Aorta (tissue), 5 donors: ENCODE results near the gene KPNA5. TPM values are rescaled to one million over a fixed set of nuclear protein-coding genes. Genes with fewer than 3 reads are reported as not detected.

ENCODE experiments used
- ATAC-seq: fragments of 200-7000 bp; cut with Tn5 transposase; one replicate; pipeline ENCODE4 v1.9.1; 2022; ENCODE audit warnings: moderate library complexity; ENCODE audit not compliant: low FRiP score
- DNase-seq, 2 donors: peaks; one replicate each; pipeline ENCODE4 v3.0.0-alpha.2; 2020
- H3K27ac ChIP-seq, 2 donors: one replicate each; pipeline ENCODE4 v1.5.1; 2013; ENCODE audit warnings: low read length in 2 of 2, mild to moderate bottlenecking in 2 of 2, moderate library complexity in 2 of 2, control low read depth in 1 of 2, inconsistent platforms in 1 of 2, low read depth in 1 of 2
- H3K27me3 ChIP-seq, 2 donors: one replicate each; pipeline ENCODE4 v1.6.1; 2013; ENCODE audit warnings: control low read depth in 1 of 2, low read length in 1 of 2, mild to moderate bottlenecking in 1 of 2, moderate library complexity in 1 of 2; ENCODE audit not compliant: insufficient read depth in 2 of 2, control insufficient read depth in 1 of 2
- H3K36me3 ChIP-seq, 2 donors: one replicate each; pipeline ENCODE4 v1.6.1; 2013; ENCODE audit warnings: control low read depth in 1 of 2, low read length in 1 of 2, mild to moderate bottlenecking in 1 of 2; ENCODE audit not compliant: insufficient read depth in 2 of 2, control insufficient read depth in 1 of 2
- H3K4me1 ChIP-seq, 2 donors: one replicate each; pipeline ENCODE4 v1.6.1; 2013; ENCODE audit warnings: low read length in 2 of 2, control low read depth in 1 of 2, mild to moderate bottlenecking in 1 of 2, moderate library complexity in 1 of 2; ENCODE audit not compliant: insufficient read depth in 2 of 2, control insufficient read depth in 1 of 2
- H3K4me3 ChIP-seq, 2 donors: one replicate each; pipeline ENCODE4 v1.5.1; 2013; ENCODE audit warnings: low read length in 2 of 2, control low read depth in 1 of 2, mild to moderate bottlenecking in 1 of 2
- H3K9me3 ChIP-seq: one replicate; pipeline ENCODE4 v1.6.1; 2013; ENCODE audit warnings: mild to moderate bottlenecking, low read length; ENCODE audit not compliant: control insufficient read depth
- WGBS, 2 donors: extraction: QIAGEN DNeasy Blood & Tissue Kit; methylation state at CpG; one replicate each; pipeline ENCODE4 v1.1.7; 2013; 5-methylcytosine and 5-hydroxymethylcytosine counted together
- intact Hi-C, 2 donors: fragments of 100-400 bp; cut with DNase I; formaldehyde crosslinking; loops; one replicate each; pipeline versions ENCODE4 v1.14.2 to v1.15.0; 2022
- polyA plus RNA-seq, 2 donors: library from polyadenylated mRNA; stranded (reverse); fragments of 200-250 nt; gene quantifications; one replicate each; pipeline ENCODE4 v1.2.3, GENCODE V29; 2013
- total RNA-seq, 2 donors: library from RNA; stranded (reverse); fragmentation: NEBNext Ultra II Directional; extraction: Animal tissue kit (Norgen Biotek cat#: 25700); gene quantifications; one replicate each; pipeline ENCODE4 v1.2.1, GENCODE V29; 2021
- donor health status: healthy with polysubstance abuse.
- donor health status: Bipolar disorder and iron deficiency.
- donor health status: DM: no; HTN: no; CAD: no.
- donor health status: DM: no; HTN: no; CAD: no.
- donor health status: DM: yes; HTN: yes; CAD: no.

KPNA5 gene
- total and polyA plus RNA-seq, 4 donors: 3.4 to 21.7 (median 11.3) TPM

- intact Hi-C loops: no loop called here
- no peaks in the 10 kb centered on the region for H3K36me3 ChIP-seq
- no peak for DNase-seq
- no peak overlapping the region for H3K27ac ChIP-seq
- no peaks in the 10 kb centered on the region for H3K27me3 ChIP-seq
- no peak for ATAC-seq
- no peaks in the 10 kb centered on the region for H3K4me1 ChIP-seq
- WGBS, 2 donors: 76 to 80% methylated on average over 11 of the region's 11 CpGs
- no peak overlapping the region for H3K4me3 ChIP-seq
- no peaks in the 10 kb centered on the region for H3K9me3 ChIP-seq
These were observed 83.1 kb downstream of the KPNA5 start for GRCh38 chr6:116763906-116764628.

GRCh38 chr6:116764629-116764960, 83.6 kb downstream of the KPNA5 start:
- WGBS, 2 donors: 18 to 21% methylated on average over 19 of the region's 19 CpGs
- H3K9me3 ChIP-seq: no peaks in the 10 kb centered on the region
- H3K4me3 ChIP-seq: peak overlapping the region in 1 of 2 donors; percentile 42
- ATAC-seq (peak; percentile 8), DNase-seq (no peak)
- intact Hi-C loops: no loop called here
- H3K4me1 ChIP-seq: no peaks in the 10 kb centered on the region
- no peaks in the 10 kb centered on the region for H3K36me3 ChIP-seq
- H3K27me3 ChIP-seq: no peaks in the 10 kb centered on the region
- H3K27ac ChIP-seq: no peak overlapping the region

GRCh38 chr6:116764961-116765841, 84.2 kb downstream of the KPNA5 start, which contains the start of gene FAM162B:
TSS of gene FAM162B (minus strand) at chr6:116765719. CDS start at chr6:116765576, 143 bp downstream.
- peak; percentile 61 for ATAC-seq
- DNase-seq: peak in 1 of 2 donors; percentile 76
- peak within 1 kb of the TSS; percentile 27 to 42 for H3K4me3 ChIP-seq
- intact Hi-C loops: no loop called here
- no peaks in the 10 kb centered on the region for H3K9me3 ChIP-seq
- no peaks in the 10 kb centered on the region for H3K4me1 ChIP-seq
- H3K27ac ChIP-seq: no peak within 1 kb of the TSS
- no peaks in the 10 kb centered on the region for H3K27me3 ChIP-seq
- H3K36me3 ChIP-seq: no peaks in the 10 kb centered on the region
- 1 to 2% methylated on average over 86 to 89 of the region's 89 CpGs for WGBS, 2 donors

DNA sequence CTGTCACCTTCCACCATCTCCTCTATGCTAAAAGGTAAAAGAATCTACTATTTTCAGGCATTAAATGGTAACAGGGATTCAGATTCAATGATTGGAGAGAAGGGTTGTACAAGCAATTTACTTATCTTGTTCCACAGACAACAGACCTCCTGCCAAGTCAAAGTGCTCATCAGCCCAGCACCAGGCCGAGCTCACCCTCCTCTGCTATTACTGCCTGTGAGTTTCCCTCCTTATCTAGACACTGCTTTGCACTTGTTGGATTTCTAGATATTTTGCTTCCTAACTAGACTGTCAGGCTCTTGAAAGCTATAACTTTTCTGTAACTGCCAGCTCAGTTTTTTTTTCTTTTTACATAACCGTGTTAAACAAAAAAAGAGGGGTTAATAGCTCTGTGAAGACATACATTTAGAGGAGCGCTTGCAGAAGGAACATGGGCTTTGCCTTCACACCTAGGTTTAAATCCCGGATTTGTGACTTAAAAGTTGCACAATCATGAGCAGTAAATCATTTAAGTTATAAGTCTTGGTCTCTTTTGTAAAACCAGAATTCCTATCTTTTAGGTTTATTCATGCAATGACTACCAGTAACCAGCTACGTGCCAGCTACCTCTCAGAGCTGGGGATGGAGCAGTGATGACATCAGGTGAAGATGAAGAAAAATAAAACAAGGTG, 85.6 kb downstream of the KPNA5 start:
- Histone ChIP-seq H3K36me3 (no peaks in the 10 kb centered on the region), H3K9me3 (no peaks in the 10 kb centered on the region), H3K4me1 (no peaks in the 10 kb centered on the region), H3K4me3 (no peak overlapping the region), H3K27ac (no peak overlapping the region), H3K27me3 (no peaks in the 10 kb centered on the region)
- intact Hi-C loops: no loop called here
- WGBS, 2 donors: 57 to 65% methylated on average over 5 of the region's 5 CpGs
- no peak for DNase-seq
- ATAC-seq: no peak

DNA sequence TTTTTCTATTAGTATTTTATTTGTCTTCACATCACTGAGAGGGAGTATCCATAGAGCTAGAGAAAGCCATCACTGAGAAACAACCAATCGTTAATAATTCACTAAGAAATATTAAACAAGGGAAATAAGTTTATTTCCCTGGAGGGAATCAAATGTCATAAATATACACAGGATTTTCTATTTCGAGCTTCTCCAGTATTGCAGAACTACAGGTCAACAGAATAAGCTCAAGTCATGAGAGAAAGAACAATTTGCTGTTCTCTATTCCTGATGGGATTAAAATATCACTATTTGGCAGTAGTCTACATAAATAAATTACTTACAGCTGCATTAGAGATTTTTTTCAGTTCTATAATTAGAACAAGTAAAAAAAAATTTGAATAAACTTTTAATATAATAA, 86.7 kb downstream of the KPNA5 start:
- Histone ChIP-seq H3K36me3 (no peaks in the 10 kb centered on the region), H3K4me3 (no peak overlapping the region), H3K27ac (no peak overlapping the region), H3K9me3 (no peaks in the 10 kb centered on the region), H3K27me3 (no peaks in the 10 kb centered on the region), H3K4me1 (no peaks in the 10 kb centered on the region)
- intact Hi-C loops: no loop called here
- DNase-seq: no peak
- WGBS, 2 donors: 58 to 59% methylated on average over 2 of the region's 2 CpGs
- ATAC-seq: no peak

GRCh38 chr6:116772450-116772849, 91.4 kb downstream of the KPNA5 start:
- intact Hi-C loops: no loop called here
- Histone ChIP-seq H3K27me3 (no peaks in the 10 kb centered on the region), H3K4me1 (no peaks in the 10 kb centered on the region), H3K9me3 (no peaks in the 10 kb centered on the region), H3K4me3 (no peak overlapping the region), H3K36me3 (no peaks in the 10 kb centered on the region), H3K27ac (no peak overlapping the region)
- no peak for DNase-seq
- 48 to 70% methylated on average over 1 of the region's 1 CpG for WGBS, 2 donors
- ATAC-seq: no peak

DNA sequence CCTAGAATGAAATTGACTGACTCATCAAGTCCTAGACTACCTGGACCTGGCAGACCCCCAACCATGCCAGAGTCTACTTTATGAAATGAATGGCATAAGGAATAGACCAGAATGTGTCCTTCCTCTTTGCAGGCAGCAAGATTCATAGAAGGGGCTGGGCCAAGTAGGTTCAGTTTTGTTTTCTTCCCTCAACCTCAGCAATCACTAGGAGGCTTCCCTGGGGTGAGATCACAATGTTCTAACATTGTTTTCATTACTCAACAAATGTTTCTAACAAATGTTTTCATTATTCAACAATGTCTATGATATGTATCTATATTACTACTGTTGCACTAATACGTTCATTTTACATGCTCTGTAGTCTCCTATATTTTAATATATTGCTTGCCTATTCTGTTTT, 92.9 kb downstream of the KPNA5 start:
- intact Hi-C loops: no loop called here
- Histone ChIP-seq H3K4me3 (no peak overlapping the region), H3K27ac (no peak overlapping the region), H3K27me3 (no peaks in the 10 kb centered on the region), H3K36me3 (no peaks in the 10 kb centered on the region), H3K9me3 (no peaks in the 10 kb centered on the region), H3K4me1 (no peaks in the 10 kb centered on the region)
- 56 to 67% methylated on average over 1 of the region's 1 CpG for WGBS, 2 donors
- no peak for DNase-seq
- no peak for ATAC-seq

DNA sequence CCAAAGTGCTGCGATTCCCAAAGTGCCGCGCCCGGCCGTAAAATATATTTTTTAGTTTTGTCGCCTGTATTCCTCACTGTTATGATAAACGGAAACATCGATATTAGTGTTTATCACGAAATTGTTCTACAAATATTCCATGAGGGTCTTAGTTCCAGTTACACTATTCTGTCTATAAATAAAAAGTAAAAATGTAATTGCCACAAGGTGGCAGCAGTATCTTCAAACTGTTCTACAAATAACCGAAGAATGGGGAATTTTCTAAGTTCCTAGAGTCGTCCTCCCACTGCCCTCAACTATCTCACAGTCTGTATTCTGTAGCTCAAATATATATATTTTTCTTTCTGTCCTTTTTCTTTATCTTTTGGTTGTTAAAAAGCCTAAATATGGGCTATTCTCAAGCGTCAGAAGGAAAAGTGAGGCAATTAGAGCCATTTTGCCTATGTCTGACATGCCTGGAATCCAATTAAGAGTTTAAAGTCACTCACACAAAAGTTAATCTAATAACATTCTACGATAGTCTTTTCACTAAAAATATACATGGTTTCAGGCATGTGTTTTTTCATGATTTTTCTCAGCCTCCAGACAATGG, 98.7 kb downstream of the KPNA5 start:
- H3K4me3 ChIP-seq: no peak overlapping the region
- 26 to 27% methylated on average over 13 of the region's 13 CpGs for WGBS, 2 donors
- H3K36me3 ChIP-seq: no peaks in the 10 kb centered on the region
- H3K27ac ChIP-seq: no peak overlapping the region
- no peaks in the 10 kb centered on the region for H3K9me3 ChIP-seq
- ATAC-seq (peak; percentile 59), DNase-seq (no peak)
- no peaks in the 10 kb centered on the region for H3K4me1 ChIP-seq
- no peaks in the 10 kb centered on the region for H3K27me3 ChIP-seq
- intact Hi-C loops: no loop called here
